ENCODE results near the gene ZBED3. TPM values are rescaled to one million over a fixed set of nuclear protein-coding genes. Genes with fewer than 3 reads are reported as not detected.
A peak's percentile ranks its signal among the peaks of the same experiment; 100 is the strongest.

The ZBED3 gene
- total RNA-seq, 2 donors from 2014 or later: 7.8 to 9.7 TPM

GRCh38 chr5:77082280-77082679 is 4.8 kb downstream of the ZBED3 start:
- intact Hi-C loops (cut with DNase I): loop anchor here in 1 of 2 donors (10.0 kb wide), 1 partner anchor 413 kb away; the partner anchor contains the start of gene WDR41
- DNase-seq (ENCODE audit: low spot score): no peak

- DNase-seq (ENCODE audit: low spot score): no peak
- intact Hi-C loops (cut with DNase I): loop anchor here in 1 of 2 donors (10.0 kb wide), 1 partner anchor 414 kb away; the partner anchor contains the start of gene WDR41
Measured at GRCh38 chr5:77080905-77081304, 6.2 kb downstream of the ZBED3 start.

DNA sequence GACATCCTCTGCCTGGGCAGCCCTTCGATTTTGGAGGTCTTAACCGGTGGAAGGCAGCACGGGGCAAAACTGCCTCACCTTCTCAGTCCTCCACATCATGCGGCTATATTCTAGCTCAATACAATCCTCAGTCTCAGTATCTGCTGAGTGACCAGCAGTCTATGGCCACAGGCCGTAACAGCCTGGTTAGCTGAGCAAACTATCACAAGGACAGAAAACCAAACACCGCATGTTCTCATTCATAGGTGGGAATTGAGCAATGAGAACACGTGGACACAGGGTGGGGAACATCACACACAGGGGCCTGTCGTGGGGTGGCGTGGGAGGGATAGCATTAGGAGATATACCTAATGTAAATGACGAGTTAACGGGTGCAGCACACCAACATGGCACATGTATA is 6.6 kb downstream of the ZBED3 start:
- DNase-seq (ENCODE audit: low spot score): peak; percentile 34
- intact Hi-C loops (cut with DNase I): loop anchor here in 1 of 2 donors (10.0 kb wide), 1 partner anchor 414 kb away; the partner anchor contains the start of gene WDR41

DNA sequence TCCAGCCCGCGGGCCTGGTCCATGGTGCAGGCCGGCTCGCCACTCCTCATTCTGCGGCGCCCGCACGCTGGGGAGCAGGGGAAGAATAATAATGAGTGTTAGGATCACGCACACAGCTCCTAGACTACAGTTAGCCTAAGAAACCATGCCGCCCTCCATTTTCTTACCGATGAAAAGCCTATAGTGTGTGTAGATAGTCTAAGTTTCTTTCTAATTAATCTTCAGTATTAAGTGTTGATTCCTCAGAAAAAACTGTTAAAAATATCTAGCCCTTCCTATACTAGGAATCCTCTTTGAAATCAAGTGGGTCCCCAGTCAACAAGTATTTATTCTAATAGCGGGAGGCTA is 9.3 kb downstream of the ZBED3 start:
- intact Hi-C loops (cut with DNase I): no loop called here
- no peak for DNase-seq (ENCODE audit: low spot score)

GRCh38 chr5:77076961-77077828 is 9.9 kb downstream of the ZBED3 start:
- DNase-seq (ENCODE audit: low spot score): peak; percentile 94
- intact Hi-C loops (cut with DNase I): no loop called here

- no peak for DNase-seq (ENCODE audit: low spot score)
- intact Hi-C loops (cut with DNase I): no loop called here
Measured at GRCh38 chr5:77074745-77075144, 12.3 kb downstream of the ZBED3 start.

DNA sequence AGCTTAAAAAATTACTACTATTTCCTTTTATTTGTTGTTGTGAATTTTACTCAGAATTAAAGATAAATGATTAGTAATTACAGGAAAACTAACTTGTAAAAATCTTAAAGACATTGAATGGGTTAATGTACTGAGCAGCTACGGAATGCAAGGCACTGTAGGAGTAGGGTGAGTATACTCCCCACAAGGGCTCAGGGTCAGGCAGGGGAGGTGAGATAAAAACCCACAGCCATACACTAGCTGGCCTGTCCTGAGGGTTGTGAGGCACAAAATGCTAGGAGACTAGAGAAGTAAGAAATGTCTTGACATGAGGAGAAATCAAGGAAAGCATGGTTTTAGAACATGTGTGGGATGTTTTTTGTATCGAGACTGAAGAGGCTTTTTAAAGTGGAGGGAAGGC is 13.4 kb downstream of the ZBED3 start:
- intact Hi-C loops (cut with DNase I): no loop called here
- no peak for DNase-seq (ENCODE audit: low spot score)

DNA sequence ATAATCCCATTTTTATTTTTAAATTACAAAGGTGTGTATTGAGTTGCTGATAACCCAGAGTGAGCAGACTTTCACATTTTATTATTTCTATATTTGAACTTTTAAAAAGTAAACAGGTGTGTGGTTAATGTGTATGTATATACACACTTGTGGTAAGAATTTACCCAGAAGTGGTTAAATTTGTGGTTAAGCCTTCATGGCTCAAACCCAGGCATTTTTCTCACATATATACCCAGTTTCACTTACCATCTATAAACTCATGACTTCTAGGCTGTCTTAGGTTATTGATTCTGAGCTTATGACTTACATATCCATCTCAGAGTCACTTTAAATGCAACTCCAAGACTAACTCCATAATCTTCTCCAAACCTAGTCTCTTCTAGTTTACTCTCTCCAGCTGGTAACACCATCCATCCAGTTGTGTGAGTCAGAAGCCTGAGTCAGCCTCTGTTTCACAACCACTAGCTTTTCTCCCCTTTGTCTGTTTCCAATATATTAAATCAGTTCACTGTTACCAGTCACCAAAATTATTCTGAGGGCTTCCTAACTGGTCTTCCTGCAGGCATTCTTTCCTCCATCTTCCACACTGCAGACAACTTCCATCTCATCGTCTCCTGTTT is 20.2 kb downstream of the ZBED3 start:
- intact Hi-C loops (cut with DNase I): no loop called here
- peak; percentile 59 for DNase-seq (ENCODE audit: low spot score)

GRCh38 chr5:77066184-77066583 is 20.9 kb downstream of the ZBED3 start:
- no peak for DNase-seq (ENCODE audit: low spot score)
- intact Hi-C loops (cut with DNase I): no loop called here

DNA sequence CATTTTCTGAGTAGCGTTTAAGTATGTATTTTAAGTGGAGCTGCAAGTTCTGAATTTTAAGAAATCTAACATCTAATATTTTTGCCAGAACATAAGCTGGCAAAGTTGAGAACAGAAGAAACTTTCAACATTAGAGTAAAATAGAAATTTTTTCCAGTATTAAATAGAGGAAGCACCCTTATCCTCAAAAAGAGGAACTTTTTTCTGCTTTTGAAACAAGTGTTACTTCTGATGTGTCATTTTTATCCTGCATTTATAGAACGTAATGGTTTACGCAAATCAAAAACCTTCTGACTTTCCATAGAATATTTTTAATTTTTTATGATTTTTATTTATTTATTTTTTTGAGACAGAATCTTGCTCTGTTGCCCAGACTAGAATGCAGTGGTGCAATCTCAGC is 21.8 kb downstream of the ZBED3 start:
- intact Hi-C loops (cut with DNase I): no loop called here
- DNase-seq (ENCODE audit: low spot score): no peak

DNA sequence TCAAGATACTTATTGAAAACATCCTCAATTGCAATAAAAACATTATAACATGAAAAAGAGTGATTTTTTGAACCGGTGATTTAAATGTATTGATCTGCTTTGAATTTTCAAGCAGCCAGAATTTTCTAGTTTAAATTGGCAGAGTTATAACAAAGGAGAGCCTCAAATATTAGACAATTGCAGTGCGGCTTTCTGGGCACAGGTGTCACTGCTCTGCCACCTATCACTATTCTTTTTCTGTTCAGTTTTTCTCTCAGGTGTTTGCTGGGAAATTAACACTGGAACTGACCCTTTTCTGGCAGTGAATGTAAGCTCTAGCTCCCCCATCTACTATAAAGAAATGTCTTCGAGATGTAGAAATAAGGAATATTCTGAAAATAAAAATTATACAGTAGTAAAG is 23.0 kb downstream of the ZBED3 start:
- intact Hi-C loops (cut with DNase I): no loop called here
- DNase-seq (ENCODE audit: low spot score): no peak

DNA sequence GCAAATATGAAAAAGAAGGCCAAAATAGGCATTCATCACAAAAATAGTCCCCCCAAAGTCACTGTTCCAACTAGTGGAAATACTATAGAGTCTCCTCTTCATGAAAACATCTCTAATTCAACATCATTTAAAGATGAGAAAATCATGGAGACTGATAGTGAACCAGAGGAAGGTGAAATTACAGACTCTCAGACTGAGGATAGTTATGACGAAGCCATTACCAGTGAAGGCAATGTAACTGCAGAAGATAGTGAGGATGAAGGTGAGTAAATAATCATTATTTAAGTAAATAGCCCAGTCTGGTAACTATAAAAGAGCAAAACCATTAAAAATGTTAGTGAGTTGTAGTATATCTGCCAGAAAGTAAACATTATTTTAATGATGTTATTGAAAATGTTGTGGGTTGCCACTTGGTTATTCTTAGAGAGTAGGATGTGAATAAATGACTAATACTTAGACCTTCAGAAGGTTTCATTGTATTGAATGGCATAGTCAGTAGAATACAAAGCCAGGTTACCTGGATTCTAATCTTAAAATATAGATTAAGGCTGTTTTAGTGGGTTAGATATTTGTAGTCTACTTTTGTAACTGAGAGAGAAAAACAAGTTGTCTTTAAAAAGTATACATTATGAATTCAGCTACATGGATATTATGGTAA is 40.5 kb downstream of the ZBED3 start:
- intact Hi-C loops (cut with DNase I): no loop called here
- DNase-seq (ENCODE audit: low spot score): no peak

GRCh38 chr5:77035950-77036349 is 51.1 kb downstream of the ZBED3 start:
- intact Hi-C loops (cut with DNase I): no loop called here
- DNase-seq (ENCODE audit: low spot score): no peak

DNA sequence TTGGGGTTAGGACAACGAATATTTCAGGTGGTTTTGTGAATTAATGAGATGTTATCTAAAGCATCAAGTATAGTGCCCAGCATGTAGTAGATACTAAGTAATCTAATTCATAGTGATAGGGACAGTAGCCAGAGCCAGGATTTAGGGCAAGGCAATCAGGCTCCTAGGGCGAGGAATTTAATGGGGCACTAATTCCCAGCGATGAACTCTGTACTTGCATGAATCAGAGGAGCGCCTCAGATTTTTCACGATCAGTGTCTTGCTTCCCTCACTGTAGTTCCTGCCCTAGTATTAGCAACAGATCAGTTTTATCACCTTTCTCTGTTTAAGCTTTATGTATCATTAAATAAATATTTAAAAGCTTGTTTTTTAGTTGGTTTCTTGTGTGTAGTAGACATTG is 53.7 kb downstream of the ZBED3 start:
- DNase-seq (ENCODE audit: low spot score): no peak
- intact Hi-C loops (cut with DNase I): no loop called here

GRCh38 chr5:77032635-77033034 is 54.5 kb downstream of the ZBED3 start:
- DNase-seq (ENCODE audit: low spot score): no peak
- intact Hi-C loops (cut with DNase I): no loop called here

GRCh38 chr5:77031891-77032290 is 55.2 kb downstream of the ZBED3 start:
- intact Hi-C loops (cut with DNase I): no loop called here
- DNase-seq (ENCODE audit: low spot score): no peak

DNA sequence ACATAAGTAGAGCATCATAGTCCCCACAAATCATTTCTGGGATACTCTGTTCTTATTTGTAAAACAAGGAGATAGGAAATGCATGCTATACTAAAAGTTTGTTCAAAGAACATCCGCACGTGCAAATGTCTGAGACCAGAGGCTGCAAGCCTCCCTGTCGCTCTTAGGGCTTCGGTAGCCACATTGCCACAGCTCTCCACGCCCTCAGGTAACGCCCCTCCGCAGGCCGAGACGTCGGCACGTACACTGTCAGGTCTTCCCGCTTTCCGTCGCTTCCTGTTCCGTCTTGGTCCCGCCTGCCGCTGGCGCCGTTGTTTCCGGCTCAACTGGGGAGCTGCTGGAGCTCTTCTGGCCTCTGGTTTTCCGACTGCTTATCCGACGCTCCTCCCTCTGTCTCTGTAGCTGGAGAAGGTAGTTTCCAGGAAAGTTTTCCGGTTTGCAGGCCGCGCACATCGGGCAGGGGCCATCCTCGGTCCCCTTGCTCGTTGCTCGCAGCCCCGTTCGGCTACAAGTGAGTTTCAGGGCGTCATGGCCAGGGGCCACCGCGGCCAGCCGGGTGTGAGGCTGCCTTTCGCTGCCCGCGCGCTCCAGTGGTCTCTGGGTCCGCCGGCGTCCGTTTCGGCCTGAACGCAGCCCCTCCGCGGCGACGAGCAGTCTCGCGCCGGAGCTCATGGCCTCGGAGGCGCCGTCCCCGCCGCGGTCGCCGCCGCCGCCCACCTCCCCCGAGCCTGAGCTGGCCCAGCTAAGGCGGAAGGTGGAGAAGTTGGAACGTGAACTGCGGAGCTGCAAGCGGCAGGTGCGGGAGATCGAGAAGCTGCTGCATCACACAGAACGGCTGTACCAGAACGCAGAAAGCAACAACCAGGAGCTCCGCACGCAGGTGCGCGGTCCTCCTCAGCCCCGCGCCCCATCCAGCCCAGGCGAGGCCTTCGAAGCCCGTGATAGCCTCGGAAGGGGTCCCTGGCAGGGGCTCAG is 56.7 kb downstream of the ZBED3 start, which contains the start of gene AGGF1:
AGGF1 (plus strand) TSS at position 308 of the 975 bp plus-strand sequence; CDS start at position 671, 363 bp downstream.
- DNase-seq (ENCODE audit: low spot score): peak; percentile 98
- intact Hi-C loops (cut with DNase I): no loop called here

- no peak for DNase-seq (ENCODE audit: low spot score)
- intact Hi-C loops (cut with DNase I): no loop called here
Measured at GRCh38 chr5:77029376-77029885, 57.7 kb downstream of the ZBED3 start.
